HG03571 (cell line): Measurements from ENCODE around the gene DNAJB6.

ENCODE experiments used
- ATAC-seq: cut with Tn5 transposase; IDR thresholded peaks from one replicate; pipeline ENCODE4 v1.9.1; 2021; ENCODE audit not compliant: unreplicated experiment

The DNAJB6 gene

GRCh38 chr7:157462840-157463239 lies 126.0 kb downstream of the DNAJB6 start:
- ATAC-seq, result no peak

GRCh38 chr7:157463245-157463644 lies 126.4 kb downstream of the DNAJB6 start:
- no peak for ATAC-seq

GRCh38 chr7:157464111-157464970 lies 127.5 kb downstream of the DNAJB6 start:
- no peak for ATAC-seq

GRCh38 chr7:157464971-157465886 lies 128.4 kb downstream of the DNAJB6 start:
- ATAC-seq, result no peak

- ATAC-seq, result no peak
Observed at GRCh38 chr7:157465891-157466866, 129.4 kb downstream of the DNAJB6 start.

- no peak for ATAC-seq
Observed at GRCh38 chr7:157466867-157467261, 130.1 kb downstream of the DNAJB6 start.
